ENCODE results near the gene TERT. TPM values are rescaled to one million over a fixed set of nuclear protein-coding genes. Genes with fewer than 3 reads are reported as not detected.

The TERT gene
- total RNA-seq, 1 donor from 2014 or later, result not detected

DNA sequence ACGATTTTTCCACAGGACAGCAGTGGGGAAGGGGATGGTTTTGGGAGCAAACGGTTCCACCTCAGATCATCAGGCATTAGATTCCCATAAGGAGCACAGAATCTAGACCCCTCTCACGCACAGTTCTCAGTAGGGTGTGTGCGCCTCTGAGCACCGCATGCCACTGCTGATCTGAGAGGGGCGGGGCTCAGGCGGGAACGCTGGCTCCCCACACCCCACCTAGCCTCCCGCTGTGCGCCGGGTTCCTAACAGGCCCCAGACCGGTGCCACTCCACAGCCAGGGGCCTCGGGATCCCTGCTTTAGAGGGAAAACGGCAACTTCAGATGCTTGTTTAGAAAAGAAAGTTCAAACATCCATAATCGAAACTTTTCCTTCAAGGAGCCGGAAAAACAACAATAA is 20.4 kb downstream of the TERT start:
- Mint-ChIP-seq H3K4me3 (ENCODE audit: unreplicated experiment) (no peak overlapping the region), H3K9me3 (ENCODE audit: low read depth) (no peaks in the 10 kb centered on the region), H3K27ac (ENCODE audit: unreplicated experiment) (no peak overlapping the region), H3K27me3 (ENCODE audit: low read depth) (peaks cover 4% of the 10 kb centered on the region), H3K4me1 (ENCODE audit: low read depth) (no peaks in the 10 kb centered on the region), H3K36me3 (ENCODE audit: low read depth) (no peaks in the 10 kb centered on the region)
- DNase-seq (ENCODE audit: low spot score), result no peak
- TF ChIP-seq, protein P1, sequence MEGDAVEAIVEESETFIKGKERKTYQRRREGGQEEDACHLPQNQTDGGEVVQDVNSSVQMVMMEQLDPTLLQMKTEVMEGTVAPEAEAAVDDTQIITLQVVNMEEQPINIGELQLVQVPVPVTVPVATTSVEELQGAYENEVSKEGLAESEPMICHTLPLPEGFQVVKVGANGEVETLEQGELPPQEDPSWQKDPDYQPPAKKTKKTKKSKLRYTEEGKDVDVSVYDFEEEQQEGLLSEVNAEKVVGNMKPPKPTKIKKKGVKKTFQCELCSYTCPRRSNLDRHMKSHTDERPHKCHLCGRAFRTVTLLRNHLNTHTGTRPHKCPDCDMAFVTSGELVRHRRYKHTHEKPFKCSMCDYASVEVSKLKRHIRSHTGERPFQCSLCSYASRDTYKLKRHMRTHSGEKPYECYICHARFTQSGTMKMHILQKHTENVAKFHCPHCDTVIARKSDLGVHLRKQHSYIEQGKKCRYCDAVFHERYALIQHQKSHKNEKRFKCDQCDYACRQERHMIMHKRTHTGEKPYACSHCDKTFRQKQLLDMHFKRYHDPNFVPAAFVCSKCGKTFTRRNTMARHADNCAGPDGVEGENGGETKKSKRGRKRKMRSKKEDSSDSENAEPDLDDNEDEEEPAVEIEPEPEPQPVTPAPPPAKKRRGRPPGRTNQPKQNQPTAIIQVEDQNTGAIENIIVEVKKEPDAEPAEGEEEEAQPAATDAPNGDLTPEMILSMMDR (IDR thresholded peaks at IDR 0.05), result no peak

DNA sequence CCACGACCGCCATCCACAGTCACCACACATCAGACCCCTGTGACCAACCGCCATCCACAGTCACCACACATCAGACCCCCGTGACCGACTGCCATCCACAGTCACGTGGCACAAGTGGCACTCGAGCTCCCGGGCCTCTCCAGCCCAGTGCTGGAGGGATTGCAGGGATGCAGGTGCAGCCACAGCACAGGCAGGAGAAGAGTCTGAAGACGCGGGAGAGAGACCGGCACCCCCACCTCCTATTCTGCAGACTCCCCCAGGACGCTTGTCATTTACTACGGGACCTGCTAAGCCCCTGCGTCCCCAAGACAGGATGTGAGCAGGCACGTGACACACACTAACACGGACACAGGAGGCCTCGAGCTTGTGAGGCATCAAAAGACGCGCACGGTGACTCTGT is 21.1 kb downstream of the TERT start:
- peaks cover 4% of the 10 kb centered on the region for H3K27me3 Mint-ChIP-seq (ENCODE audit: low read depth)
- no peak overlapping the region for H3K4me3 Mint-ChIP-seq (ENCODE audit: unreplicated experiment)
- H3K36me3 Mint-ChIP-seq (ENCODE audit: low read depth), result no peaks in the 10 kb centered on the region
- no peaks in the 10 kb centered on the region for H3K4me1 Mint-ChIP-seq (ENCODE audit: low read depth)
- DNase-seq (ENCODE audit: low spot score), result peak; percentile 86
- TF ChIP-seq, protein P1 (IDR thresholded peaks at IDR 0.05), result no peak
- no peaks in the 10 kb centered on the region for H3K9me3 Mint-ChIP-seq (ENCODE audit: low read depth)
- H3K27ac Mint-ChIP-seq (ENCODE audit: unreplicated experiment), result no peak overlapping the region

DNA sequence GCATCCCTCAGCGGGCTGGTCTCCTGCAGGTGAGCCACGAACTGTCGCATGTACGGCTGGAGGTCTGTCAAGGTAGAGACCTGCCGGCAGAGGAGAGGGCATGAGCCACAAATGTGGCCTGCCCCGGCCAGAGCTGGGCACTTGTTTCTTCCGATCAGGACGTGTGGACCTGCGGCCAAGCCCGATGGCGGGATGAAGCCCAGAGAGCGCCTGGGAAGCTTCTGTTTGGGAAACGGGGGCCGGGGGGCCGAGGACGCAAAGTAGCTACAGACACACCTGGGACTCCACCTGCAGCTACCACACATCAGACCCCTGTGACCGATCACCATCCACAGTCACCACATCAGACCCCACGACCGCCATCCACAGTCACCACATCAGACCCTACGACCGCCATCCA is 22.7 kb downstream of the TERT start:
- Mint-ChIP-seq H3K4me1 (ENCODE audit: low read depth) (no peaks in the 10 kb centered on the region), H3K4me3 (ENCODE audit: unreplicated experiment) (no peak overlapping the region), H3K27ac (ENCODE audit: unreplicated experiment) (no peak overlapping the region), H3K36me3 (ENCODE audit: low read depth) (no peaks in the 10 kb centered on the region), H3K9me3 (ENCODE audit: low read depth) (no peaks in the 10 kb centered on the region), H3K27me3 (ENCODE audit: low read depth) (peaks cover 4% of the 10 kb centered on the region)
- DNase-seq (ENCODE audit: low spot score), result no peak
- TF ChIP-seq, protein P1 (IDR thresholded peaks at IDR 0.05), result no peak

DNA sequence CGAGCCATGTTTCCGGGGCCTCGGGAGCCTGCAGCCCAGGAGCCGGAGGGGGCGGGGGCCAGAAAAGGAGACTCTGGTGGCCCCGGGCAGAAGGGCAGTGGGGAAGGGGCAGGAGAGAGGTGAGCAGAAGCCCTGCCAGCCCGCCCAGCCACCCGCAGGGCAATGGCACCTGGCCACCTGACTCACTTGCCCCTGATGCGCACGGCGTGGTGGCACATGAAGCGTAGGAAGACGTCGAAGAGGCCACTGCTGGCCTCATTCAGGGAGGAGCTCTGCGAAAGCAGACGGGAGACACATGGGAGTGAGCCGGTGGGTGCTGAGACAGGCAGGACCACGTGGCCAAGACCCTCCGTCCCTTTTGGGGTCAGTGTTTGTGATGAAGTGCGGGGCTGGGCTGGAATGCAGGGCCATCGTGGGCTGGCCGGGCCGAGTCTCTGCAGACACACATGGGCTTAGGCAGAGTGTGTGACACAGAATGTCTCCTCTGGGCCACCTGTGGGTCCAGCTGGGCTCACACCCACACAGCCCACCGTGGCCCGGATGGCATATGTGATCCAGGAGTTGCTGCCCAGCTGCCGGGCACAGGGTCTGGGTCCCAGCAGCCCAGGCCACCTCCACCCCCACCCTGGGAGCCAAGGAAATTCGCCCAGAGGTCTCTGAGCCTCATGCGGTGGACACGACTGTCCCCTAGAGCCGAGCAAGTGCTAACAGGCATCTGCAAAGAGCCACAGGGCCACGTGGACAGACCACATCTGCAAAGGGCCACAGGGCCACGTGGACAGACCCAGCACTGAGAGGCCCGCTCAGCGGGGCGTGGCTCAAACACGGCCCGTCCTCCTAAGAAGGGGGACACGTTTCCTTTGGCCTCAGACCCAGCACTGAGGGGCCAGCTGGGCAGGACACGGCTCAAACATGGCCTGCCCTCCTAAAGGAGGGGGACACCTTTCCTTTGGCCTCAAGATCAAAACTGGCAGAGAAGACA is 23.6 kb downstream of the TERT start:
- TF ChIP-seq, protein P1 (IDR thresholded peaks at IDR 0.05), result no peak
- Mint-ChIP-seq H3K27me3 (ENCODE audit: low read depth) (peaks cover 7% of the 10 kb centered on the region), H3K36me3 (ENCODE audit: low read depth) (no peaks in the 10 kb centered on the region), H3K9me3 (ENCODE audit: low read depth) (no peaks in the 10 kb centered on the region), H3K4me1 (ENCODE audit: low read depth) (no peaks in the 10 kb centered on the region), H3K4me3 (ENCODE audit: unreplicated experiment) (no peak overlapping the region), H3K27ac (ENCODE audit: unreplicated experiment) (no peak overlapping the region)
- DNase-seq (ENCODE audit: low spot score), result peak; percentile 85

DNA sequence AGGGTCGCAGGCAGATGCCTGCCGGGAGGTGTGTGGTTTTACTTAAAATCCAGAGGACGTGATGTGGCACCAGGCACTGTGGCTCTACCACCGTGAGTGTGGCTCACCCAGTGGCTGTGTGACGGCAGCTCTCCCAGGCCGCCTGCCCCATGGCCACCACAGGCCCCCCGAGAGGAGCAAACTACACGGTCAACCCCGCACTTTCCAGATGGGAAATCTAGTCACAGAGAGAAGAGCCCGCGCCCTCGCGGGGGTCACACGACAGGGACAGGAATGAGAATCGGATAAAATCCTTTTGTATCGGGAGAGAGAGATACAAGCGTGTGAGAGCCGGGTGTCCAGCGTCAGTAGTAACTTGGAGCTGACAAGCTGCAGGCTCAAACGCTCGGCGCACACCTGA is 24.4 kb downstream of the TERT start:
- no peaks in the 10 kb centered on the region for H3K9me3 Mint-ChIP-seq (ENCODE audit: low read depth)
- TF ChIP-seq, protein P1 (IDR thresholded peaks at IDR 0.05), result no peak
- no peak for DNase-seq (ENCODE audit: low spot score)
- peaks cover 8% of the 10 kb centered on the region for H3K27me3 Mint-ChIP-seq (ENCODE audit: low read depth)
- H3K4me3 Mint-ChIP-seq (ENCODE audit: unreplicated experiment), result no peak overlapping the region
- no peaks in the 10 kb centered on the region for H3K36me3 Mint-ChIP-seq (ENCODE audit: low read depth)
- H3K4me1 Mint-ChIP-seq (ENCODE audit: low read depth), result no peaks in the 10 kb centered on the region
- no peak overlapping the region for H3K27ac Mint-ChIP-seq (ENCODE audit: unreplicated experiment)
